ENCODE data around the gene MACROD2. TPM values are rescaled to one million over a fixed set of nuclear protein-coding genes. Genes with fewer than 3 reads are reported as not detected.

MACROD2 gene
- total and polyA plus RNA-seq, 2 experiments from 2014 or later = 2.8 to 4.3 TPM

DNA sequence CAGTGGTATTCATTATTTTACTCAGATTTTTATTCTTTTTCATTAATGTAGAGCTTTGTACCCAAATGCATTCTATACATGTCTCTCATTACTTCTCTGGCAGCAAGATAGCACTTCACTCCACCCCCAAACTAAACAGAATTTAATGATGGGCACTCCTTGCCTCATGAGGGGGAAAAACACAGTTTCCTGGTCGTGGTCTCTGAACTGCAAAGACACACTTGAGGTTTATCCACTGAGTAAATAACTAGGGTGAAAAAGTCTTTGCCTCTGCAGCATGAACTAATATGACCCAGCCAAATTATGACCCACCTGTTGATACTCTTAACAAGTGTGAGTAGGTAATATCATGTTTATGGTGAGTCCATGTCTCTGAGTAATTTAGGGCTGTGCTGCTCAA is 1127.3 kb downstream of the MACROD2 start:
- ATAC-seq (no peak), DNase-seq (ENCODE audit: low spot score) (no peak)
- Histone ChIP-seq H3K36me3 (ENCODE audit: insufficient read depth) (no peaks in the 10 kb centered on the region), H3F3A (replicated peaks; ENCODE audit: low read depth) (no peaks in the 10 kb centered on the region), H3K4me3 (no peak overlapping the region), H4K20me1 (replicated peaks; ENCODE audit: insufficient read depth) (no peaks in the 10 kb centered on the region), H3K4me1 (ENCODE audit: insufficient read depth) (no peaks in the 10 kb centered on the region), H3K27ac (ENCODE audit: low read depth) (no peak overlapping the region), H3K4me2 (no peak overlapping the region), H3K27me3 (ENCODE audit: insufficient read depth) (no peaks in the 10 kb centered on the region), H3K79me2 (replicated peaks; ENCODE audit: insufficient read depth) (no peaks in the 10 kb centered on the region), H2AFZ (no peak overlapping the region), H3K9me2 (ENCODE audit: insufficient read depth) (0 out of 2 replicates have a peak, but pooled peaks cover 3% of the 10 kb centered on the region)
- Mint-ChIP-seq H3K27ac (no peak overlapping the region), H3K9me3 (no peaks in the 10 kb centered on the region), H3K4me1 (no peaks in the 10 kb centered on the region), H3K4me3 (no peak overlapping the region), H3K36me3 (ENCODE audit: low read depth) (no peaks in the 10 kb centered on the region), H3K27me3 (ENCODE audit: insufficient read depth, low read depth, poor library complexity) (peaks cover 3% of the 10 kb centered on the region)
- TF ChIP-seq STAT1 (IDR thresholded peaks at IDR 0.05; ENCODE audit: unreplicated experiment) (no peak), ZNF114 (CRISPR knock-in tag; IDR thresholded peaks at IDR 0.05) (no peak), POLR2AphosphoS5 (IDR thresholded peaks at IDR 0.05; ENCODE audit: low read depth) (no peak), EZH2 (IDR thresholded peaks at IDR 0.05; ENCODE audit: low read depth, unreplicated experiment) (no peak), ZNF331 (CRISPR knock-in tag; IDR thresholded peaks at IDR 0.05; ENCODE audit: low read depth) (no peak), NANOG (IDR thresholded peaks at IDR 0.05; ENCODE audit: borderline replicate concordance) (no peak), JUNB (IDR thresholded peaks at IDR 0.05; ENCODE audit: unreplicated experiment) (no peak)
- TF ChIP-seq, protein P1, sequence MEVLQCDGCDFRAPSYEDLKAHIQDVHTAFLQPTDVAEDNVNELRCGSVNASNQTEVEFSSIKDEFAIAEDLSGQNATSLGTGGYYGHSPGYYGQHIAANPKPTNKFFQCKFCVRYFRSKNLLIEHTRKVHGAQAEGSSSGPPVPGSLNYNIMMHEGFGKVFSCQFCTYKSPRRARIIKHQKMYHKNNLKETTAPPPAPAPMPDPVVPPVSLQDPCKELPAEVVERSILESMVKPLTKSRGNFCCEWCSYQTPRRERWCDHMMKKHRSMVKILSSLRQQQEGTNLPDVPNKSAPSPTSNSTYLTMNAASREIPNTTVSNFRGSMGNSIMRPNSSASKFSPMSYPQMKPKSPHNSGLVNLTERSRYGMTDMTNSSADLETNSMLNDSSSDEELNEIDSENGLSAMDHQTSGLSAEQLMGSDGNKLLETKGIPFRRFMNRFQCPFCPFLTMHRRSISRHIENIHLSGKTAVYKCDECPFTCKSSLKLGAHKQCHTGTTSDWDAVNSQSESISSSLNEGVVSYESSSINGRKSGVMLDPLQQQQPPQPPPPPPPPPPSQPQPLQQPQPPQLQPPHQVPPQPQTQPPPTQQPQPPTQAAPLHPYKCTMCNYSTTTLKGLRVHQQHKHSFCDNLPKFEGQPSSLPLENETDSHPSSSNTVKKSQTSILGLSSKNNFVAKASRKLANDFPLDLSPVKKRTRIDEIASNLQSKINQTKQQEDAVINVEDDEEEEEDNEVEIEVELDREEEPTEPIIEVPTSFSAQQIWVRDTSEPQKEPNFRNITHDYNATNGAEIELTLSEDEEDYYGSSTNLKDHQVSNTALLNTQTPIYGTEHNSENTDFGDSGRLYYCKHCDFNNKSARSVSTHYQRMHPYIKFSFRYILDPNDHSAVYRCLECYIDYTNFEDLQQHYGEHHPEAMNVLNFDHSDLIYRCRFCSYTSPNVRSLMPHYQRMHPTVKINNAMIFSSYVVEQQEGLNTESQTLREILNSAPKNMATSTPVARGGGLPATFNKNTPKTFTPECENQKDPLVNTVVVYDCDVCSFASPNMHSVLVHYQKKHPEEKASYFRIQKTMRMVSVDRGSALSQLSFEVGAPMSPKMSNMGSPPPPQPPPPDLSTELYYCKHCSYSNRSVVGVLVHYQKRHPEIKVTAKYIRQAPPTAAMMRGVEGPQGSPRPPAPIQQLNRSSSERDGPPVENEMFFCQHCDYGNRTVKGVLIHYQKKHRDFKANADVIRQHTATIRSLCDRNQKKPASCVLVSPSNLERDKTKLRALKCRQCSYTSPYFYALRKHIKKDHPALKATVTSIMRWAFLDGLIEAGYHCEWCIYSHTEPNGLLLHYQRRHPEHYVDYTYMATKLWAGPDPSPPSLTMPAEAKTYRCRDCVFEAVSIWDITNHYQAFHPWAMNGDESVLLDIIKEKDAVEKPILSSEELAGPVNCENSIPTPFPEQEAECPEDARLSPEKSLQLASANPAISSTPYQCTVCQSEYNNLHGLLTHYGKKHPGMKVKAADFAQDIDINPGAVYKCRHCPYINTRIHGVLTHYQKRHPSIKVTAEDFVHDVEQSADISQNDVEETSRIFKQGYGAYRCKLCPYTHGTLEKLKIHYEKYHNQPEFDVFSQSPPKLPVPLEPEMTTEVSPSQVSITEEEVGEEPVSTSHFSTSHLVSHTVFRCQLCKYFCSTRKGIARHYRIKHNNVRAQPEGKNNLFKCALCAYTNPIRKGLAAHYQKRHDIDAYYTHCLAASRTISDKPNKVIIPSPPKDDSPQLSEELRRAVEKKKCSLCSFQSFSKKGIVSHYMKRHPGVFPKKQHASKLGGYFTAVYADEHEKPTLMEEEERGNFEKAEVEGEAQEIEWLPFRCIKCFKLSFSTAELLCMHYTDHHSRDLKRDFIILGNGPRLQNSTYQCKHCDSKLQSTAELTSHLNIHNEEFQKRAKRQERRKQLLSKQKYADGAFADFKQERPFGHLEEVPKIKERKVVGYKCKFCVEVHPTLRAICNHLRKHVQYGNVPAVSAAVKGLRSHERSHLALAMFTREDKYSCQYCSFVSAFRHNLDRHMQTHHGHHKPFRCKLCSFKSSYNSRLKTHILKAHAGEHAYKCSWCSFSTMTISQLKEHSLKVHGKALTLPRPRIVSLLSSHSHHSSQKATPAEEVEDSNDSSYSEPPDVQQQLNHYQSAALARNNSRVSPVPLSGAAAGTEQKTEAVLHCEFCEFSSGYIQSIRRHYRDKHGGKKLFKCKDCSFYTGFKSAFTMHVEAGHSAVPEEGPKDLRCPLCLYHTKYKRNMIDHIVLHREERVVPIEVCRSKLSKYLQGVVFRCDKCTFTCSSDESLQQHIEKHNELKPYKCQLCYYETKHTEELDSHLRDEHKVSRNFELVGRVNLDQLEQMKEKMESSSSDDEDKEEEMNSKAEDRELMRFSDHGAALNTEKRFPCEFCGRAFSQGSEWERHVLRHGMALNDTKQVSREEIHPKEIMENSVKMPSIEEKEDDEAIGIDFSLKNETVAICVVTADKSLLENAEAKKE (CRISPR knock-in tag; IDR thresholded peaks at IDR 0.05) = no peak
- TF ChIP-seq, protein P2, sequence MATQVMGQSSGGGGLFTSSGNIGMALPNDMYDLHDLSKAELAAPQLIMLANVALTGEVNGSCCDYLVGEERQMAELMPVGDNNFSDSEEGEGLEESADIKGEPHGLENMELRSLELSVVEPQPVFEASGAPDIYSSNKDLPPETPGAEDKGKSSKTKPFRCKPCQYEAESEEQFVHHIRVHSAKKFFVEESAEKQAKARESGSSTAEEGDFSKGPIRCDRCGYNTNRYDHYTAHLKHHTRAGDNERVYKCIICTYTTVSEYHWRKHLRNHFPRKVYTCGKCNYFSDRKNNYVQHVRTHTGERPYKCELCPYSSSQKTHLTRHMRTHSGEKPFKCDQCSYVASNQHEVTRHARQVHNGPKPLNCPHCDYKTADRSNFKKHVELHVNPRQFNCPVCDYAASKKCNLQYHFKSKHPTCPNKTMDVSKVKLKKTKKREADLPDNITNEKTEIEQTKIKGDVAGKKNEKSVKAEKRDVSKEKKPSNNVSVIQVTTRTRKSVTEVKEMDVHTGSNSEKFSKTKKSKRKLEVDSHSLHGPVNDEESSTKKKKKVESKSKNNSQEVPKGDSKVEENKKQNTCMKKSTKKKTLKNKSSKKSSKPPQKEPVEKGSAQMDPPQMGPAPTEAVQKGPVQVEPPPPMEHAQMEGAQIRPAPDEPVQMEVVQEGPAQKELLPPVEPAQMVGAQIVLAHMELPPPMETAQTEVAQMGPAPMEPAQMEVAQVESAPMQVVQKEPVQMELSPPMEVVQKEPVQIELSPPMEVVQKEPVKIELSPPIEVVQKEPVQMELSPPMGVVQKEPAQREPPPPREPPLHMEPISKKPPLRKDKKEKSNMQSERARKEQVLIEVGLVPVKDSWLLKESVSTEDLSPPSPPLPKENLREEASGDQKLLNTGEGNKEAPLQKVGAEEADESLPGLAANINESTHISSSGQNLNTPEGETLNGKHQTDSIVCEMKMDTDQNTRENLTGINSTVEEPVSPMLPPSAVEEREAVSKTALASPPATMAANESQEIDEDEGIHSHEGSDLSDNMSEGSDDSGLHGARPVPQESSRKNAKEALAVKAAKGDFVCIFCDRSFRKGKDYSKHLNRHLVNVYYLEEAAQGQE (IDR thresholded peaks at IDR 0.05; ENCODE audit: unreplicated experiment) = no peak
- TF ChIP-seq, protein P3, sequence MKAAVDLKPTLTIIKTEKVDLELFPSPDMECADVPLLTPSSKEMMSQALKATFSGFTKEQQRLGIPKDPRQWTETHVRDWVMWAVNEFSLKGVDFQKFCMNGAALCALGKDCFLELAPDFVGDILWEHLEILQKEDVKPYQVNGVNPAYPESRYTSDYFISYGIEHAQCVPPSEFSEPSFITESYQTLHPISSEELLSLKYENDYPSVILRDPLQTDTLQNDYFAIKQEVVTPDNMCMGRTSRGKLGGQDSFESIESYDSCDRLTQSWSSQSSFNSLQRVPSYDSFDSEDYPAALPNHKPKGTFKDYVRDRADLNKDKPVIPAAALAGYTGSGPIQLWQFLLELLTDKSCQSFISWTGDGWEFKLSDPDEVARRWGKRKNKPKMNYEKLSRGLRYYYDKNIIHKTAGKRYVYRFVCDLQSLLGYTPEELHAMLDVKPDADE (IDR thresholded peaks at IDR 0.05) = no peak

Data from GM23338 (cell line).